Suprapubic skin (tissue), 4 donors: ENCODE data around the gene OMG. TPM values are rescaled to one million over a fixed set of nuclear protein-coding genes. Genes with fewer than 3 reads are reported as not detected.

Experiments used
- DNase-seq, 2 donors: peaks; one replicate each; pipeline ENCODE4 v3.0.0-alpha.2; 2019; ENCODE audit warnings: low spot score in 2 of 2
- H3K27ac ChIP-seq: fragments of 200-600 bp; sonication (generic); one replicate; pipeline ENCODE4 v1.5.1; 2019
- H3K27me3 ChIP-seq: fragments of 200-600 bp; sonication (generic); one replicate; pipeline ENCODE4 v1.5.1; 2019
- H3K36me3 ChIP-seq: fragments of 200-600 bp; sonication (generic); one replicate; pipeline ENCODE4 v1.5.1; 2019
- H3K4me1 ChIP-seq: fragments of 200-600 bp; sonication (generic); one replicate; pipeline ENCODE4 v1.5.1; 2019
- H3K4me3 ChIP-seq: fragments of 200-600 bp; sonication (generic); one replicate; pipeline ENCODE4 v1.5.1; 2019; ENCODE audit warnings: mild to moderate bottlenecking
- H3K9me3 ChIP-seq: fragments of 200-600 bp; sonication (generic); one replicate; pipeline ENCODE4 v1.5.1; 2019
- CTCF ChIP-seq, 2 donors: fragments of 200-600 bp in 1 of 2; fragments of 450-650 bp in 1 of 2; sonication (generic) in 1 of 2; IDR thresholded peaks; one replicate each; pipeline ENCODE4 v1.5.1; 2016 to 2019; ENCODE audit warnings: antibody characterized with exemption in 2 of 2, mild to moderate bottlenecking in 1 of 2, moderate library complexity in 1 of 2
- EP300 ChIP-seq: sonication (generic); formaldehyde crosslinking; IDR thresholded peaks from one replicate; pipeline ENCODE4 v1.6.1; 2017; ENCODE audit warnings: antibody characterized with exemption
- POLR2A ChIP-seq, 2 donors: fragments of 450-650 bp; IDR thresholded peaks; one replicate each; pipeline ENCODE4 v1.6.1; 2017; ENCODE audit warnings: antibody characterized with exemption in 2 of 2, mild to moderate bottlenecking in 2 of 2, moderate library complexity in 2 of 2
- POLR2AphosphoS5 ChIP-seq, 3 donors: sonication (generic); formaldehyde crosslinking; IDR thresholded peaks; one replicate each; pipeline ENCODE4 v1.6.1; 2017; ENCODE audit warnings: antibody characterized with exemption in 3 of 3
- WGBS: methylation state at CpG from one replicate; pipeline ENCODE4 v1.1.5; 2018; 5-methylcytosine and 5-hydroxymethylcytosine counted together
- total RNA-seq, 4 donors: library from RNA; depleted of rRNA; stranded (reverse); fragments of >200 nt; gene quantifications; one replicate each; pipeline ENCODE4 v1.1.0, GENCODE V29; 2016

The OMG gene
- total RNA-seq, 4 donors from 2014 or later, result not detected

- DNase-seq, result no peak
- WGBS, result 82% methylated on average over 1 of the region's 1 CpG
- TF ChIP-seq POLR2AphosphoS5 (IDR thresholded peaks at IDR 0.05) (no peak), POLR2A (IDR thresholded peaks at IDR 0.05) (no peak), CTCF (IDR thresholded peaks at IDR 0.05) (no peak), EP300 (no peak)
- Histone ChIP-seq H3K36me3 (peaks cover 48% of the 10 kb centered on the region), H3K9me3 (no peaks in the 10 kb centered on the region), H3K27ac (no peak overlapping the region), H3K27me3 (no peaks in the 10 kb centered on the region), H3K4me3 (no peak overlapping the region), H3K4me1 (no peaks in the 10 kb centered on the region)
These were observed 35.4 kb downstream of the OMG start for GRCh38 chr17:31261601-31262000.

- Histone ChIP-seq H3K9me3 (no peaks in the 10 kb centered on the region), H3K27ac (no peak overlapping the region), H3K4me3 (no peak overlapping the region), H3K4me1 (no peaks in the 10 kb centered on the region), H3K36me3 (peaks cover 37% of the 10 kb centered on the region), H3K27me3 (no peaks in the 10 kb centered on the region)
- WGBS, result 91% methylated on average over 3 of the region's 3 CpGs
- TF ChIP-seq POLR2AphosphoS5 (IDR thresholded peaks at IDR 0.05) (no peak), CTCF (IDR thresholded peaks at IDR 0.05) (no peak), POLR2A (IDR thresholded peaks at IDR 0.05) (no peak), EP300 (no peak)
- no peak for DNase-seq
These were observed 36.9 kb downstream of the OMG start for GRCh38 chr17:31260151-31260550.

GRCh38 chr17:31256936-31257335 is 40.1 kb downstream of the OMG start:
- 82% methylated on average over 3 of the region's 3 CpGs for WGBS
- no peak overlapping the region for H3K4me3 ChIP-seq
- DNase-seq, result no peak

GRCh38 chr17:31254654-31255053 is 42.4 kb downstream of the OMG start:
- Histone ChIP-seq H3K27ac (no peak overlapping the region), H3K4me3 (no peak overlapping the region), H3K9me3 (no peaks in the 10 kb centered on the region), H3K36me3 (peaks cover 13% of the 10 kb centered on the region), H3K4me1 (peaks cover 4% of the 10 kb centered on the region), H3K27me3 (no peaks in the 10 kb centered on the region)
- WGBS, result 93% methylated on average over 2 of the region's 2 CpGs
- DNase-seq, result no peak
- TF ChIP-seq EP300 (no peak), POLR2AphosphoS5 (IDR thresholded peaks at IDR 0.05) (no peak), CTCF (IDR thresholded peaks at IDR 0.05) (no peak), POLR2A (IDR thresholded peaks at IDR 0.05) (no peak)

More at GRCh38 chr17:31256936-31257335, 40.1 kb downstream of the OMG start:
- H3K36me3 ChIP-seq, result peaks cover 36% of the 10 kb centered on the region
- TF ChIP-seq EP300 (no peak), POLR2AphosphoS5 (IDR thresholded peaks at IDR 0.05) (no peak), POLR2A (IDR thresholded peaks at IDR 0.05) (no peak), CTCF (IDR thresholded peaks at IDR 0.05) (no peak)
- no peak overlapping the region for H3K27ac ChIP-seq
- H3K27me3 ChIP-seq, result no peaks in the 10 kb centered on the region
- H3K9me3 ChIP-seq, result no peaks in the 10 kb centered on the region
- no peaks in the 10 kb centered on the region for H3K4me1 ChIP-seq

- 57% methylated on average over 1 of the region's 1 CpG for WGBS
- Histone ChIP-seq H3K36me3 (peaks cover 6% of the 10 kb centered on the region), H3K27ac (no peak overlapping the region), H3K9me3 (no peaks in the 10 kb centered on the region), H3K4me1 (peaks cover 4% of the 10 kb centered on the region), H3K27me3 (no peaks in the 10 kb centered on the region), H3K4me3 (no peak overlapping the region)
- TF ChIP-seq POLR2A (IDR thresholded peaks at IDR 0.05) (no peak), EP300 (no peak), POLR2AphosphoS5 (IDR thresholded peaks at IDR 0.05) (no peak), CTCF (IDR thresholded peaks at IDR 0.05) (no peak)
- no peak for DNase-seq
These were observed 44.3 kb downstream of the OMG start for GRCh38 chr17:31252741-31253140.
